RWPE2 (cell line): ENCODE measurements around the gene SP140.

Source experiments
- ATAC-seq: fragments of 200-7000 bp; cut with Tn5 transposase; 3 replicates; pipeline ENCODE4 v1.9.1; 2021; ENCODE audit warnings: low read depth
- DNase-seq: peaks from one replicate; pipeline ENCODE4 v3.0.0-alpha.2; 2020; ENCODE audit warnings: low spot score
- H3K27ac ChIP-seq: fragments of 450-650 bp; 2 replicates; pipeline ENCODE4 v1.5.1; 2017; ENCODE audit warnings: mild to moderate bottlenecking; ENCODE audit not compliant: poor library complexity, severe bottlenecking
- H3K27me3 ChIP-seq: fragments of 250-450 bp; sonication (Bioruptor Pico); 2 replicates; pipeline ENCODE4 v1.5.1; 2021; ENCODE audit warnings: mild to moderate bottlenecking, moderate library complexity; ENCODE audit not compliant: insufficient read depth, poor library complexity, severe bottlenecking
- H3K36me3 ChIP-seq: fragments of 250-450 bp; sonication (Bioruptor Pico); 2 replicates; pipeline ENCODE4 v1.5.1; 2020; ENCODE audit warnings: low read depth, mild to moderate bottlenecking, moderate library complexity
- H3K4me1 ChIP-seq: fragments of 250-450 bp; sonication (Bioruptor Pico); 2 replicates; pipeline ENCODE4 v1.5.1; 2021; ENCODE audit warnings: mild to moderate bottlenecking, moderate library complexity; ENCODE audit not compliant: insufficient read depth, poor library complexity, severe bottlenecking
- H3K4me3 ChIP-seq: fragments of 250-450 bp; sonication (Bioruptor Pico); 2 replicates; pipeline ENCODE4 v1.5.1; 2021; ENCODE audit warnings: mild to moderate bottlenecking, moderate library complexity; ENCODE audit not compliant: severe bottlenecking
- H3K9me3 ChIP-seq: fragments of 250-450 bp; sonication (Bioruptor Pico); 2 replicates; pipeline ENCODE4 v1.5.1; 2021; ENCODE audit warnings: mild to moderate bottlenecking, moderate library complexity; ENCODE audit not compliant: severe bottlenecking
- CTCF ChIP-seq: fragments of 450-650 bp; IDR thresholded peaks from one replicate; pipeline ENCODE4 v1.5.1; 2017; ENCODE audit warnings: mild to moderate bottlenecking, moderate library complexity; ENCODE audit not compliant: poor library complexity, severe bottlenecking

SP140 gene

GRCh38 chr2:230266638-230267037 is 41.1 kb downstream of the SP140 start:
- peaks cover 6% of the 10 kb centered on the region for H3K4me1 ChIP-seq

GRCh38 chr2:230267059-230267458 is 41.5 kb downstream of the SP140 start:
- H3K36me3 ChIP-seq = no peaks in the 10 kb centered on the region
- peaks cover 6% of the 10 kb centered on the region for H3K4me1 ChIP-seq
- ATAC-seq (no peak), DNase-seq (no peak)
- H3K9me3 ChIP-seq = no peaks in the 10 kb centered on the region
- no peaks in the 10 kb centered on the region for H3K27me3 ChIP-seq
- no peak overlapping the region for H3K27ac ChIP-seq
- no peak for TF ChIP-seq CTCF
- H3K4me3 ChIP-seq = no peak overlapping the region

More at GRCh38 chr2:230266638-230267037, 41.1 kb downstream of the SP140 start:
- DNase-seq = no peak
- Histone ChIP-seq H3K36me3 (no peaks in the 10 kb centered on the region), H3K27ac (no peak overlapping the region), H3K27me3 (no peaks in the 10 kb centered on the region), H3K4me3 (no peak overlapping the region), H3K9me3 (no peaks in the 10 kb centered on the region)
- no peak for ATAC-seq
- no peak for TF ChIP-seq CTCF

GRCh38 chr2:230267556-230267955 is 42.0 kb downstream of the SP140 start:
- Histone ChIP-seq H3K4me3 (no peak overlapping the region), H3K9me3 (no peaks in the 10 kb centered on the region), H3K27ac (no peak overlapping the region), H3K27me3 (no peaks in the 10 kb centered on the region), H3K4me1 (peaks cover 6% of the 10 kb centered on the region), H3K36me3 (no peaks in the 10 kb centered on the region)
- DNase-seq (no peak), ATAC-seq (no peak)
- no peak for TF ChIP-seq CTCF

GRCh38 chr2:230268606-230269243 is 43.2 kb downstream of the SP140 start:
- H3K27me3 ChIP-seq = no peaks in the 10 kb centered on the region
- no peak overlapping the region for H3K27ac ChIP-seq
- no peak for TF ChIP-seq CTCF
- peaks cover 6% of the 10 kb centered on the region for H3K4me1 ChIP-seq
- no peaks in the 10 kb centered on the region for H3K9me3 ChIP-seq
- no peaks in the 10 kb centered on the region for H3K36me3 ChIP-seq
- H3K4me3 ChIP-seq = no peak overlapping the region
- ATAC-seq (no peak), DNase-seq (no peak)

- no peaks in the 10 kb centered on the region for H3K9me3 ChIP-seq
- ATAC-seq (no peak), DNase-seq (no peak)
- H3K4me3 ChIP-seq = no peak overlapping the region
- H3K4me1 ChIP-seq = peaks cover 5% of the 10 kb centered on the region
- H3K27ac ChIP-seq = no peak overlapping the region
- no peaks in the 10 kb centered on the region for H3K36me3 ChIP-seq
- no peak for TF ChIP-seq CTCF
- no peaks in the 10 kb centered on the region for H3K27me3 ChIP-seq
These were observed 44.2 kb downstream of the SP140 start for GRCh38 chr2:230269715-230270114.
